Activated naive CD4-positive, alpha-beta T cell treated with anti-CD3 and anti-CD28 coated beads, Interleukin-2, amount 50 U/mL, for 72 hours (primary cell): Measurements from ENCODE around the gene SLC2A4. TPM values are rescaled to one million over a fixed set of nuclear protein-coding genes. Genes with fewer than 3 reads are reported as not detected.
"Not testable (repeated sequence)": the region's sequence is repeated elsewhere in the genome, so short reads cannot be mapped to it uniquely, and the experiment has no call there.

Source experiments
- ATAC-seq, 2 donors: fragments of 150-1000 bp; cut with Tn5 transposase; 2 replicates each; pipeline ENCODE4 v1.10.0; 2021; ENCODE audit warnings: mild to moderate bottlenecking in 2 of 2, moderate library complexity in 2 of 2
- DNase-seq, 2 donors: peaks; one replicate each; pipeline ENCODE4 v3.0.0; 2021 to 2022; ENCODE audit warnings: low spot score in 2 of 2
- H3K27ac Mint-ChIP-seq, 2 donors: one replicate each; pipeline ENCODE4 v1.8.0; 2022; ENCODE audit warnings: mild to moderate bottlenecking in 2 of 2, mixed read lengths in 2 of 2
- H3K36me3 Mint-ChIP-seq, 2 donors: one replicate each; pipeline ENCODE4 v1.8.0; 2022; ENCODE audit warnings: mixed read lengths in 2 of 2
- H3K9me3 Mint-ChIP-seq, 2 donors: one replicate each; pipeline ENCODE4 v1.8.0; 2022; ENCODE audit warnings: mixed read lengths in 2 of 2
- total RNA-seq, 2 donors: library from RNA; stranded (reverse); gene quantifications; one replicate each; pipeline ENCODE4 v1.2.3, GENCODE V29; 2022

SLC2A4 gene
- total RNA-seq, 2 donors from 2014 or later: 0.51 TPM; not detected in 1

- no peaks in the 10 kb centered on the region for H3K9me3 Mint-ChIP-seq
- H3K36me3 Mint-ChIP-seq: peaks cover 0 to 5% of the 10 kb centered on the region in 2 donors
- DNase-seq: no peak
- H3K27ac Mint-ChIP-seq: peak overlapping the region; percentile 36 to 56
- no peak for ATAC-seq
Measured at GRCh38 chr17:7322520-7323194, 41.1 kb downstream of the SLC2A4 start.

GRCh38 chr17:7323731-7324437, 42.4 kb downstream of the SLC2A4 start:
- peak; percentile 73 to 84 for DNase-seq
- Mint-ChIP-seq H3K27ac (no peak overlapping the region), H3K9me3 (no peaks in the 10 kb centered on the region), H3K36me3 (peaks cover 0 to under 1% of the 10 kb centered on the region in 2 donors)
- ATAC-seq: peak; percentile 62 to 64

- ATAC-seq: no peak
- DNase-seq: no peak
- H3K9me3 Mint-ChIP-seq: no peaks in the 10 kb centered on the region
- H3K36me3 Mint-ChIP-seq: no peaks in the 10 kb centered on the region
- no peak overlapping the region for H3K27ac Mint-ChIP-seq
Measured at GRCh38 chr17:7324438-7324779, 42.9 kb downstream of the SLC2A4 start.

GRCh38 chr17:7325031-7325528, 43.6 kb downstream of the SLC2A4 start:
- ATAC-seq: no peak
- H3K36me3 Mint-ChIP-seq: no peaks in the 10 kb centered on the region
- DNase-seq: no peak
- no peaks in the 10 kb centered on the region for H3K9me3 Mint-ChIP-seq
- H3K27ac Mint-ChIP-seq: peak overlapping the region in 1 of 2 donors; percentile 72

- no peaks in the 10 kb centered on the region for H3K9me3 Mint-ChIP-seq
- H3K27ac Mint-ChIP-seq: peak overlapping the region in 1 of 2 donors; percentile 50
- H3K36me3 Mint-ChIP-seq: no peaks in the 10 kb centered on the region
- DNase-seq: peak in 1 of 2 donors; percentile 53
- no peak for ATAC-seq
Measured at GRCh38 chr17:7326186-7326585, 44.7 kb downstream of the SLC2A4 start.

GRCh38 chr17:7327056-7327455, 45.5 kb downstream of the SLC2A4 start:
- no peaks in the 10 kb centered on the region for H3K36me3 Mint-ChIP-seq
- DNase-seq (no peak), ATAC-seq (no peak)
- no peak overlapping the region for H3K27ac Mint-ChIP-seq
- no peaks in the 10 kb centered on the region for H3K9me3 Mint-ChIP-seq

- H3K9me3 Mint-ChIP-seq: no peaks in the 10 kb centered on the region
- DNase-seq (peak in 1 of 2 donors; percentile 56), ATAC-seq (no peak)
- no peaks in the 10 kb centered on the region for H3K36me3 Mint-ChIP-seq
- peak overlapping the region in 1 of 2 donors; percentile 88 for H3K27ac Mint-ChIP-seq
Measured at GRCh38 chr17:7327501-7327900, 46.0 kb downstream of the SLC2A4 start.

GRCh38 chr17:7328009-7328408, 46.5 kb downstream of the SLC2A4 start:
- H3K36me3 Mint-ChIP-seq: no peaks in the 10 kb centered on the region
- no peak for ATAC-seq
- peak overlapping the region; percentile 88 to 96 for H3K27ac Mint-ChIP-seq
- H3K9me3 Mint-ChIP-seq: no peaks in the 10 kb centered on the region
- no peak for DNase-seq

- DNase-seq: peak in 1 of 2 donors; percentile 74
- Mint-ChIP-seq H3K27ac (peak within 1 kb of the TSS; percentile 88 to 96), H3K9me3 (no peaks in the 10 kb centered on the region), H3K36me3 (no peaks in the 10 kb centered on the region)
- ATAC-seq: peak; percentile 12 to 15
Measured at GRCh38 chr17:7328840-7329373, 47.4 kb downstream of the SLC2A4 start, which contains the start of gene NEURL4. NEURL4 (minus strand) TSS chr17:7329335; CDS start chr17:7329312, 23 bp downstream.

GRCh38 chr17:7329374-7329996, 48.0 kb downstream of the SLC2A4 start:
- Mint-ChIP-seq H3K36me3 (no peaks in the 10 kb centered on the region), H3K27ac (peak overlapping the region; percentile 88), H3K9me3 (no peaks in the 10 kb centered on the region)
- peak; percentile 94 to 95 for DNase-seq
- peak; percentile 63 to 76 for ATAC-seq

GRCh38 chr17:7329997-7330637, 48.6 kb downstream of the SLC2A4 start:
- Mint-ChIP-seq H3K9me3 (no peaks in the 10 kb centered on the region), H3K36me3 (no peaks in the 10 kb centered on the region), H3K27ac (peak overlapping the region; percentile 88)
- DNase-seq: peak; percentile 80 to 89
- ATAC-seq: peak; percentile 82 to 84

- no peak for ATAC-seq
- Mint-ChIP-seq H3K27ac (peak overlapping the region; percentile 48 to 88), H3K36me3 (no peaks in the 10 kb centered on the region), H3K9me3 (no peaks in the 10 kb centered on the region)
- no peak for DNase-seq
Measured at GRCh38 chr17:7330638-7331015, 49.1 kb downstream of the SLC2A4 start.

GRCh38 chr17:7332111-7332510, 50.6 kb downstream of the SLC2A4 start:
- no peak for ATAC-seq
- H3K9me3 Mint-ChIP-seq: no peaks in the 10 kb centered on the region
- H3K36me3 Mint-ChIP-seq: peaks cover 4 to 9% of the 10 kb centered on the region in 2 donors

GRCh38 chr17:7332600-7333069, 51.1 kb downstream of the SLC2A4 start:
- not testable (repeated sequence) for H3K9me3 Mint-ChIP-seq, ATAC-seq
- DNase-seq: peak in 1 of 2 donors; percentile 65
- peaks cover 9 to 14% of the 10 kb centered on the region in 2 donors for H3K36me3 Mint-ChIP-seq
- H3K27ac Mint-ChIP-seq: peak overlapping the region; percentile 24 to 40

More at GRCh38 chr17:7332111-7332510, 50.6 kb downstream of the SLC2A4 start:
- peak overlapping the region; percentile 4 to 40 for H3K27ac Mint-ChIP-seq
- DNase-seq: no peak

GRCh38 chr17:7334938-7335538, 53.5 kb downstream of the SLC2A4 start:
- DNase-seq: no peak
- H3K36me3 Mint-ChIP-seq: peaks cover 21 to 23% of the 10 kb centered on the region in 2 donors
- peak overlapping the region; percentile 72 to 91 for H3K27ac Mint-ChIP-seq
- no peak for ATAC-seq
- no peaks in the 10 kb centered on the region for H3K9me3 Mint-ChIP-seq

- H3K9me3 Mint-ChIP-seq: not testable (repeated sequence)
- DNase-seq: peak in 1 of 2 donors; percentile 55
- H3K27ac Mint-ChIP-seq: peak overlapping the region; percentile 72 to 91
- ATAC-seq: peak in 1 of 2 donors; percentile 14
- H3K36me3 Mint-ChIP-seq: peaks cover 23% of the 10 kb centered on the region in 2 donors
Measured at GRCh38 chr17:7335765-7336164, 54.2 kb downstream of the SLC2A4 start.
